ENCODE results near the gene ITPKB.
"Not testable (repeated sequence)": the region's sequence is repeated elsewhere in the genome, so short reads cannot be mapped to it uniquely, and the experiment has no call there.

Gene ITPKB

DNA sequence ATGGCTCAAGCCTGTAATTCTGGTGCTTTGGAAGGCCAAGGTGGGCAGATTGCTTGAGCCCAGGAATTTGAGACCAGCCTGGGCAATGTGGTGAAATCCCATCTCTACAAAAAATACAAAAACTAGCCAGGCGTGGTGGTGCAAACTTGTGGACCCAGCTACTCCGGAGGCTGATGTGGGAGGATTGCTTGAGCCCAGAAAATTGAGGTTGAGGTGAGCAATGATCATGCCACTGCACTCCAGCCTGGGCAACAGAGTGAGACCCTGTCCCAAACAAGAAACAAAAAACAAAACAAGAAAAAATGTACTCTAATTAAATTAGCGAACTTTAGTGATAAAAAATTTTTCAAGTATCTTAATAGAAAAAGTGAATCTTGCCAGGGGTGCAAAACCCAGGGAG is 28.1 kb upstream of the ITPKB start:
- not testable (repeated sequence) for H3K27ac Mint-ChIP-seq; H3K36me3 Mint-ChIP-seq (ENCODE audit: low read depth); H3K4me3 Mint-ChIP-seq; H3K9me3 Mint-ChIP-seq
- H3K27me3 Mint-ChIP-seq (ENCODE audit: low read depth) = peaks cover 23% of the 10 kb centered on the region
- H3K4me1 Mint-ChIP-seq (ENCODE audit: low read depth) = peaks cover 13% of the 10 kb centered on the region

GRCh38 chr1:226766565-226766964 is 27.5 kb upstream of the ITPKB start:
- Mint-ChIP-seq H3K9me3 (no peaks in the 10 kb centered on the region), H3K27ac (no peak overlapping the region), H3K27me3 (ENCODE audit: low read depth) (peaks cover 25% of the 10 kb centered on the region), H3K4me1 (ENCODE audit: low read depth) (peaks cover 13% of the 10 kb centered on the region), H3K4me3 (no peak overlapping the region), H3K36me3 (ENCODE audit: low read depth) (no peaks in the 10 kb centered on the region)

GRCh38 chr1:226764533-226764932 is 25.5 kb upstream of the ITPKB start:
- no peak overlapping the region for H3K27ac Mint-ChIP-seq
- peak overlapping the region; percentile 6 for H3K4me3 Mint-ChIP-seq
- peaks cover 13% of the 10 kb centered on the region for H3K4me1 Mint-ChIP-seq (ENCODE audit: low read depth)
- H3K36me3 Mint-ChIP-seq (ENCODE audit: low read depth) = no peaks in the 10 kb centered on the region
- H3K9me3 Mint-ChIP-seq = no peaks in the 10 kb centered on the region
- H3K27me3 Mint-ChIP-seq (ENCODE audit: low read depth) = peaks cover 24% of the 10 kb centered on the region

- H3K4me3 Mint-ChIP-seq = no peak overlapping the region
- H3K4me1 Mint-ChIP-seq (ENCODE audit: low read depth) = peaks cover 13% of the 10 kb centered on the region
These were observed 24.8 kb upstream of the ITPKB start for GRCh38 chr1:226763905-226764264.

DNA sequence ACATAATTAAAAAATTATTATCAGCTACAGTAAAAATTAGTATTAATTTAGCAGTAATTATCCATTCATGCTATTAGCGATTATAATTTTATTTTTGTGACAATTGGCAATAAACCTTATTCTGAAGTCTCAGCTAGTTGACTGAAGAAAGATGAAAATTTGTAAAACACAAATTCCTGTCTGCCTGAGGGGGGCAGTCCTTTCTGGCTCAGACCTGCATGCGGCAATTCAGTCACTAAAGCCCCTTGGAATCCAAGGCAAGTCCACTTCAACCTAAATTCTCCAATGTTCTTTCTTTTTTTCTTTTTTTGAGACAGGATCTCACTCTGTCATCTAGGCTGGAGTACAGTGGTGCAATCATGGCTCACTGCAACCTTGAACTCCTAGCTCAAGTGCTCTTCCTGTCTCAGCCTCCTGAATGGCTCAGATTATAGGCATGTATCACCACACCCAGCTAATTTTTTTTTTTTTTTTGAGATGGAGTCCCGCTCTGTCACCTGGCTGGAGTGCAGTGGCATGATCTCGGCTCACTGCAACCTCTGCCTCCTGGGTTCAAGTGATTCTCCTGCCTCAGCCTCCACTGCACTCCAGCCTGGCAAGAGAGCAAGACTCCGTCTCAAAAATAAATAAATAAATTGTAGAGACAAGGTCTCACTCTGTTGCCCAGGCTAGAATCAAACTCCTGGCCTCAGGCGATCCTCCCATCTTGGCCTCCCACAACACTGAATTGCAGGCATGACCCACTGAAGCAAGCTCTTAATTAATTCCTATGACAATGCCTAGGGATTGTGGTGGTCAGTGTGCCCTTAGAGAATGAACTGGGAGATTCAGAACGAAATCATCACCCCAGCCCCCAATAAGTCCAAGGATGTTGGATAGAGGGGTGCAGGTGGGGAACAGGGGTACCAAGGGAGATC is 24.2 kb upstream of the ITPKB start:
- Mint-ChIP-seq H3K9me3 (no peaks in the 10 kb centered on the region), H3K27ac (no peak overlapping the region), H3K27me3 (ENCODE audit: low read depth) (peaks cover 21% of the 10 kb centered on the region), H3K4me1 (ENCODE audit: low read depth) (peaks cover 13% of the 10 kb centered on the region), H3K4me3 (no peak overlapping the region), H3K36me3 (ENCODE audit: low read depth) (no peaks in the 10 kb centered on the region)

More at GRCh38 chr1:226763905-226764264, 24.8 kb upstream of the ITPKB start:
- Mint-ChIP-seq H3K36me3 (ENCODE audit: low read depth) (no peaks in the 10 kb centered on the region), H3K27ac (no peak overlapping the region), H3K27me3 (ENCODE audit: low read depth) (peaks cover 23% of the 10 kb centered on the region), H3K9me3 (no peaks in the 10 kb centered on the region)

GRCh38 chr1:226762055-226762454 is 23.0 kb upstream of the ITPKB start:
- no peak overlapping the region for H3K4me3 Mint-ChIP-seq
- no peak overlapping the region for H3K27ac Mint-ChIP-seq
- H3K27me3 Mint-ChIP-seq (ENCODE audit: low read depth) = peaks cover 21% of the 10 kb centered on the region
- no peaks in the 10 kb centered on the region for H3K36me3 Mint-ChIP-seq (ENCODE audit: low read depth)
- peaks cover 13% of the 10 kb centered on the region for H3K4me1 Mint-ChIP-seq (ENCODE audit: low read depth)
- H3K9me3 Mint-ChIP-seq = no peaks in the 10 kb centered on the region

DNA sequence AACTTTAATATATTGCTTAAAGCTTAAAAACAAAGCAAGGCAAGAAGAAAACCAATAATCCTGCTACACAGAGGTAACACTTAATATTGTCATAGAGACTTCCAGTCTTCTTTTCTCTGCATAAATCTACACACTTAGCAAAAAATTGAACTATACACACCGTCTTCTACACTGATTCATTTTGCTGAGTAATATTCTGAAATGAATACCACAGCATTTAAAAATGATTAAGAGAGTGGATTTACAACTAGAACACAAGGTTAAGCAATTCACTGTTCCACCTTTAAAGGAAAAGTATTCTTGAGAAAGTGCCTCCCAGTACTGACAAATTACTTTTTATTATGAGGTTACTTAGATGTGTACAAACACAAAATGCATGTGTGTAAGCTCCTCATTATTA is 22.2 kb upstream of the ITPKB start:
- no peak overlapping the region for H3K27ac Mint-ChIP-seq
- H3K9me3 Mint-ChIP-seq = no peaks in the 10 kb centered on the region
- no peak overlapping the region for H3K4me3 Mint-ChIP-seq
- H3K4me1 Mint-ChIP-seq (ENCODE audit: low read depth) = peaks cover 13% of the 10 kb centered on the region
- H3K27me3 Mint-ChIP-seq (ENCODE audit: low read depth) = peaks cover 14% of the 10 kb centered on the region
- H3K36me3 Mint-ChIP-seq (ENCODE audit: low read depth) = no peaks in the 10 kb centered on the region

GRCh38 chr1:226754793-226755533 is 15.9 kb upstream of the ITPKB start:
- Mint-ChIP-seq H3K36me3 (ENCODE audit: low read depth) (no peaks in the 10 kb centered on the region), H3K27me3 (ENCODE audit: low read depth) (peaks cover 4% of the 10 kb centered on the region), H3K27ac (no peak overlapping the region), H3K4me3 (no peak overlapping the region), H3K9me3 (no peaks in the 10 kb centered on the region), H3K4me1 (ENCODE audit: low read depth) (peaks cover 9% of the 10 kb centered on the region)

- no peak overlapping the region for H3K27ac Mint-ChIP-seq
- peaks cover 4% of the 10 kb centered on the region for H3K27me3 Mint-ChIP-seq (ENCODE audit: low read depth)
- H3K9me3 Mint-ChIP-seq = no peaks in the 10 kb centered on the region
- H3K4me1 Mint-ChIP-seq (ENCODE audit: low read depth) = peaks cover 9% of the 10 kb centered on the region
- no peak overlapping the region for H3K4me3 Mint-ChIP-seq
- no peaks in the 10 kb centered on the region for H3K36me3 Mint-ChIP-seq (ENCODE audit: low read depth)
These were observed 15.0 kb upstream of the ITPKB start for GRCh38 chr1:226754097-226754496.

DNA sequence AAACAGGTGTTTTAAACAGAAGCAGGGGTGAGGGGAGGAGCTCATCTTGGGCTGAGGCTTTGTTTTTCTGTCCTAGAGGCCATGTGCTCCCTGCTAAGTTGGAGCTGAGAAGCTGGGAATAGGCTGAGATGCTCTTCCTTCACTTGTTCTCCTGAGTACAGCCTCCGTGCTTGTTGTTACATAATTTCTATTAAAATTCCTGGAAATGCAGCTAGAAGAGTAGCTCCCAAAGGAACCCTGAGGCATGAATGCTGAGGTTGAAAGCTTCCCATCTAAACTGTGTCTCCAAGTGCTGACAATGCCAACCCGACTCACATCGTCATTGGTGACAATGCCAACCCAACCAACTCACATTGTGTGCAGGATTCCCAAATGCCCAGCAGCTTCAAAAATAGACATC is 12.6 kb upstream of the ITPKB start:
- Mint-ChIP-seq H3K4me3 (no peak overlapping the region), H3K4me1 (ENCODE audit: low read depth) (peaks cover 10% of the 10 kb centered on the region), H3K27ac (no peak overlapping the region), H3K36me3 (ENCODE audit: low read depth) (no peaks in the 10 kb centered on the region), H3K9me3 (no peaks in the 10 kb centered on the region), H3K27me3 (ENCODE audit: low read depth) (peaks cover 4% of the 10 kb centered on the region)

DNA sequence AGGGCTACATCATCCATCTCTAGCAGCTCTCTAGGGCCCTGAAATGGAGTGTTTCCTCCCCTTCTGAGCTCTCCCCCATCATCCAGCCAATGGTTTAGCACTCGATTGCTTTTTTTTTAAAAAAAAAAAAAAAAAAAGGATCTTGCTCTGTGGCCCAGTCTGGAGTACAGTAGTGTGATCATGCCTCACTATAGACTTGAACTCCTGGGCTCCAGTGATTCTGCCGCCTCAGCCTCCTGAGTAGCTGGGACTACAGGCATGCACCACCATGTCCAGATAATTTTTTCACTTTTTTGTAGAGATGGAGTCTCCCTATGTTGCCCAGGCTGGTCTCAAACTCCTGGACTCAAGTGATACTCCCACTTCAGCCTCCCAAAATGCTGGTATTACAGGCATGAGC is 12.1 kb upstream of the ITPKB start:
- Mint-ChIP-seq H3K36me3 (ENCODE audit: low read depth) (no peaks in the 10 kb centered on the region), H3K27ac (no peak overlapping the region), H3K9me3 (no peaks in the 10 kb centered on the region), H3K4me3 (no peak overlapping the region), H3K27me3 (ENCODE audit: low read depth) (peaks cover 4% of the 10 kb centered on the region), H3K4me1 (ENCODE audit: low read depth) (peaks cover 10% of the 10 kb centered on the region)

DNA sequence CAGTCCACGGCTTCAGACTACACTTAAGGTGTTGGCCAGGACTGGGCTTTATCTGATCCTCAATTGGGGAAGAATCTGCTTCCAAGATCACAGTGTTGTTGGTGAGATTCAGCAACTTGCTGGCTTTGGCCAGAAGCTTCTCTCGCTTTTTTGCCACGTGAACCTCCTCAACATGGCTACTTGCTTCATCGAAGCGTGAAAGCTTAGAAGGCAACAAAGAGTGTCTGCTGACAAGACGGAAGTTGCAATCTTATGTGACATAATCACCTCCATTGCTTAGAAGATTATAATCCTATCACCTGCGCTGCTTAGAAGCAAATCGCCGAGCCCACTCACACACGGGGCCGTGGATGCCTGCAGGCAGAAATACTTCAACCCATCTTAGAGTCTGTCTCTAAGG is 10.4 kb upstream of the ITPKB start:
- no peaks in the 10 kb centered on the region for H3K36me3 Mint-ChIP-seq (ENCODE audit: low read depth)
- no peaks in the 10 kb centered on the region for H3K9me3 Mint-ChIP-seq
- H3K27ac Mint-ChIP-seq = no peak overlapping the region
- H3K27me3 Mint-ChIP-seq (ENCODE audit: low read depth) = peaks cover 4% of the 10 kb centered on the region
- no peak overlapping the region for H3K4me3 Mint-ChIP-seq
- H3K4me1 Mint-ChIP-seq (ENCODE audit: low read depth) = peaks cover 6% of the 10 kb centered on the region

DNA sequence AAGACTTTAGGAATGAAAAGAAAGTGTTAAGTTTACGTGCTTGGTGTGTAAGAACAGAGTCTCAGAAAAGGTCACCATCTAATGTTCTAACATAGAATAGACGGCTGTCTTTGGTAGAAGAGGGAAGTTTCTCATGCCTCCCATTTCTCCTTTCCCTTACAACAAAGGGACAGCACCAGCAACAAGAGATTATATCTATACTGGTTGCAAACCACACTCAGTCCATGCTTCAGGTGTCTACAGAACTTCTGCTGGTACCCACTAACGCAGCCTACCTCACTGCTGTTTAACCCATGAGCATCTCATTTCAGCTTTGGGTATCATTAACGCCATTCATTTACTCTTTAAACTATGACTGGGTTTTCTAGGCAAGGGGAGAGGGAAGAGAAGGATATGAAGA is 9.2 kb upstream of the ITPKB start:
- Mint-ChIP-seq H3K4me3 (no peak overlapping the region), H3K4me1 (ENCODE audit: low read depth) (peaks cover 1% of the 10 kb centered on the region), H3K9me3 (peaks cover 5% of the 10 kb centered on the region), H3K36me3 (ENCODE audit: low read depth) (peaks cover 3% of the 10 kb centered on the region), H3K27ac (no peak overlapping the region), H3K27me3 (ENCODE audit: low read depth) (peaks cover under 1% of the 10 kb centered on the region)

- H3K27ac Mint-ChIP-seq; H3K27me3 Mint-ChIP-seq (ENCODE audit: low read depth); H3K4me3 Mint-ChIP-seq; H3K4me1 Mint-ChIP-seq (ENCODE audit: low read depth); H3K36me3 Mint-ChIP-seq (ENCODE audit: low read depth); H3K9me3 Mint-ChIP-seq: not testable (repeated sequence)
These were observed 8.6 kb upstream of the ITPKB start for GRCh38 chr1:226747519-226748263.

Data from T-helper 1 cell treated with Interleukin-12 subunit alpha and Interleukin-12 subunit beta and Interleukin-4 antibody, amounts not matched to agents 30 μg/mL and 1 μg/mL, for 36 hours (primary cell).